GM23338 (cell line): ENCODE measurements around the gene TBC1D14. TPM values are rescaled to one million over a fixed set of nuclear protein-coding genes. Genes with fewer than 3 reads are reported as not detected.

Experiments used
- ATAC-seq: fragments of 200-7000 bp; cut with Tn5 transposase; 3 replicates; pipeline ENCODE4 v1.9.1; 2020
- DNase-seq: peaks from one replicate; pipeline ENCODE4 v3.0.0-alpha.2; 2015; ENCODE audit warnings: low spot score
- H2AFZ ChIP-seq: fragments of 200-600 bp; sonication (generic); 2 replicates; pipeline ENCODE4 v1.8.0; 2016; ENCODE audit warnings: antibody characterized with exemption, mild to moderate bottlenecking, moderate library complexity
- H3F3A ChIP-seq: fragments of 200-600 bp; sonication (generic); replicated peaks from 2 replicates; pipeline ENCODE4 v1.8.0; 2017; ENCODE audit warnings: antibody characterized with exemption, mixed run types, low read depth
- H3K27ac ChIP-seq: fragments of 200-600 bp; sonication (generic); 2 replicates; pipeline ENCODE4 v1.6.1; 2016; ENCODE audit warnings: low read depth
- H3K27me3 ChIP-seq: fragments of 200-600 bp; sonication (generic); 2 replicates; pipeline ENCODE4 v1.8.0; 2016; ENCODE audit warnings: mild to moderate bottlenecking, mixed run types, moderate library complexity; ENCODE audit not compliant: insufficient read depth
- H3K36me3 ChIP-seq: fragments of 200-600 bp; sonication (generic); 2 replicates; pipeline ENCODE4 v1.8.0; 2016; ENCODE audit warnings: mild to moderate bottlenecking; ENCODE audit not compliant: insufficient read depth
- H3K4me1 ChIP-seq: fragments of 200-600 bp; sonication (generic); 2 replicates; pipeline ENCODE4 v1.8.0; 2016; ENCODE audit warnings: mild to moderate bottlenecking, moderate library complexity; ENCODE audit not compliant: insufficient read depth
- H3K4me2 ChIP-seq: fragments of 200-600 bp; sonication (generic); 2 replicates; pipeline ENCODE4 v1.7.1; 2017; ENCODE audit warnings: mixed run types
- H3K4me3 ChIP-seq: fragments of 200-600 bp; sonication (generic); 2 replicates; pipeline ENCODE4 v1.6.1; 2016; ENCODE audit warnings: mixed run types
- H3K79me2 ChIP-seq: fragments of 200-600 bp; sonication (generic); replicated peaks from 2 replicates; pipeline ENCODE4 v1.8.0; 2017; ENCODE audit warnings: mild to moderate bottlenecking; ENCODE audit not compliant: insufficient read depth
- H3K9me2 ChIP-seq: fragments of 200-600 bp; sonication (generic); 2 replicates; pipeline ENCODE4 v1.8.0; 2017; ENCODE audit not compliant: insufficient read depth
- H4K20me1 ChIP-seq: fragments of 200-600 bp; sonication (generic); replicated peaks from 2 replicates; pipeline ENCODE4 v1.8.0; 2017; ENCODE audit warnings: mild to moderate bottlenecking; ENCODE audit not compliant: insufficient read depth
- H3K27ac Mint-ChIP-seq: 2 replicates; pipeline ENCODE4 v1.8.0; 2020; ENCODE audit warnings: inconsistent platforms, mild to moderate bottlenecking, moderate library complexity, mixed read lengths
- H3K27me3 Mint-ChIP-seq: 3 replicates; pipeline ENCODE4 v1.8.0; 2022; ENCODE audit warnings: low read depth, mild to moderate bottlenecking, moderate library complexity, mixed read lengths, inconsistent platforms; ENCODE audit not compliant: insufficient read depth, poor library complexity
- H3K36me3 Mint-ChIP-seq: 3 replicates; pipeline ENCODE4 v1.8.0; 2021; ENCODE audit warnings: low read depth, mild to moderate bottlenecking, inconsistent platforms, moderate library complexity, mixed read lengths
- H3K4me1 Mint-ChIP-seq: 3 replicates; pipeline ENCODE4 v1.8.0; 2020; ENCODE audit warnings: mild to moderate bottlenecking, inconsistent platforms, mixed read lengths
- H3K4me3 Mint-ChIP-seq: 3 replicates; pipeline ENCODE4 v1.8.0; 2021; ENCODE audit warnings: moderate library complexity, mild to moderate bottlenecking, inconsistent platforms, mixed read lengths
- H3K9me3 Mint-ChIP-seq: 3 replicates; pipeline ENCODE4 v1.8.0; 2020; ENCODE audit warnings: moderate library complexity, mild to moderate bottlenecking, inconsistent platforms, mixed read lengths
- CTCF ChIP-seq, 2 experiments: fragments of 200-600 bp in 1 of 2; sonication (generic) in 1 of 2; conservative IDR thresholded peaks; 2 replicates each; pipeline versions ENCODE4 v1.5.1 to v1.6.1; 2016 to 2017; ENCODE audit warnings: antibody characterized with exemption in 2 of 2, low read depth in 2 of 2, mild to moderate bottlenecking in 2 of 2, moderate library complexity in 1 of 2
- EZH2phosphoT487 ChIP-seq: fragments of 200-600 bp; sonication (generic); IDR thresholded peaks from one replicate; pipeline ENCODE4 v1.8.1; 2018; ENCODE audit warnings: antibody characterized with exemption; ENCODE audit not compliant: unreplicated experiment
- JUNB ChIP-seq: IDR thresholded peaks from one replicate; pipeline ENCODE4 v1.6.1; 2016; ENCODE audit warnings: antibody characterized with exemption; ENCODE audit not compliant: unreplicated experiment
- ZNF331 ChIP-seq: fragments of 250-450 bp; sonication (Bioruptor Pico); IDR thresholded peaks from 2 replicates; pipeline ENCODE4 v1.5.0; 2020; ENCODE audit warnings: low read depth, mild to moderate bottlenecking, moderate library complexity
- ZNF462 ChIP-seq: fragments of 250-450 bp; sonication (Bioruptor Pico); IDR thresholded peaks from 2 replicates; pipeline ENCODE4 v1.5.0; 2020; ENCODE audit warnings: mild to moderate bottlenecking, moderate library complexity
- polyA plus RNA-seq: library from polyadenylated mRNA; unstranded; fragments of >200 nt; fragmentation: Nextera tagmentation; extraction: Ambion mirVana; gene quantifications from 2 replicates; pipeline ENCODE4 v1.2.1, GENCODE V29; 2016
- total RNA-seq: library from RNA; depleted of rRNA; stranded (reverse); fragments of >200 nt; shearing (Covaris generic); gene quantifications from 2 replicates; pipeline ENCODE4 v1.2.3, GENCODE V29; 2014

The TBC1D14 gene
- total and polyA plus RNA-seq, 2 experiments from 2014 or later, result 18.2 to 59.7 TPM

- Histone ChIP-seq H3F3A (no peaks in the 10 kb centered on the region), H3K79me2 (peaks cover 6% of the 10 kb centered on the region), H3K4me1 (no peaks in the 10 kb centered on the region), H4K20me1 (peaks cover 23% of the 10 kb centered on the region), H2AFZ (no peak overlapping the region), H3K4me2 (no peak overlapping the region), H3K27me3 (no peaks in the 10 kb centered on the region), H3K9me2 (no peaks in the 10 kb centered on the region), H3K36me3 (no peaks in the 10 kb centered on the region; the same call in 1 of the 2 replicates), H3K27ac (no peak overlapping the region), H3K4me3 (no peak overlapping the region)
- Mint-ChIP-seq H3K27me3 (peaks cover 8% of the 10 kb centered on the region), H3K4me3 (no peak overlapping the region), H3K36me3 (peaks cover 70% of the 10 kb centered on the region), H3K27ac (no peak overlapping the region), H3K4me1 (peaks cover 18% of the 10 kb centered on the region), H3K9me3 (no peaks in the 10 kb centered on the region; the same call in 2 of the 3 replicates)
- DNase-seq (no peak), ATAC-seq (no peak)
- TF ChIP-seq ZNF462 (no peak), CTCF (conservative IDR thresholded peaks at IDR 0.05; ENCODE audit: low read depth in 2 of 2) (no peak), ZNF331 (CRISPR knock-in tag) (no peak)
Observed at GRCh38 chr4:7018281-7018680, 108.7 kb downstream of the TBC1D14 start.

- no peaks in the 10 kb centered on the region for H3F3A ChIP-seq
- H3K27me3 ChIP-seq, result no peaks in the 10 kb centered on the region
- H3K4me1 Mint-ChIP-seq, result peaks cover 21% of the 10 kb centered on the region
- no peaks in the 10 kb centered on the region for H3K4me1 ChIP-seq
- H3K9me3 Mint-ChIP-seq, result no peaks in the 10 kb centered on the region; the same call in 2 of the 3 replicates
- H2AFZ ChIP-seq, result no peak overlapping the region
- no peak for DNase-seq
- no peaks in the 10 kb centered on the region for H3K36me3 ChIP-seq
- no peaks in the 10 kb centered on the region for H3K9me2 ChIP-seq
- peaks cover 16% of the 10 kb centered on the region for H4K20me1 ChIP-seq
- H3K27ac Mint-ChIP-seq, result no peak overlapping the region
- H3K4me2 ChIP-seq, result no peak overlapping the region
- no peak overlapping the region for H3K4me3 ChIP-seq
- ATAC-seq, result peak; percentile 20; the same call in 2 of the 3 replicates
- no peak overlapping the region for H3K4me3 Mint-ChIP-seq
- TF ChIP-seq CTCF (conservative IDR thresholded peaks at IDR 0.05; ENCODE audit: low read depth in 2 of 2), result 0 out of 4 replicates have a peak, but pooled peaks of 1 of the 2 experiments have one; percentile 7
- no peak for TF ChIP-seq JUNB
- no peak for TF ChIP-seq EZH2phosphoT487
- peaks cover 8% of the 10 kb centered on the region for H3K27me3 Mint-ChIP-seq
- no peak overlapping the region for H3K27ac ChIP-seq
- peaks cover 6% of the 10 kb centered on the region for H3K79me2 ChIP-seq
- H3K36me3 Mint-ChIP-seq, result peaks cover 62% of the 10 kb centered on the region
Observed at GRCh38 chr4:7019367-7019766, 109.7 kb downstream of the TBC1D14 start.
